ENCODE data around the gene SIRT3. TPM values are rescaled to one million over a fixed set of nuclear protein-coding genes. Genes with fewer than 3 reads are reported as not detected.
"Not testable (repeated sequence)": the region's sequence is repeated elsewhere in the genome, so short reads cannot be mapped to it uniquely, and the experiment has no call there.

Gene SIRT3
- total RNA-seq, 3 donors from 2014 or later (not counting 1 experiment from before 2014, with no cell fraction given): 20.1 to 24.2 (median 21.2) TPM

GRCh38 chr11:244376-244775, 8.2 kb upstream of the SIRT3 start:
- H3K9me3 ChIP-seq (ENCODE audit: control insufficient read depth, insufficient read depth, low read length): no peaks in the 10 kb centered on the region
- Mint-ChIP-seq H3K36me3 (peaks cover 32% of the 10 kb centered on the region), H3K27me3 (ENCODE audit: low read depth in 2 of 2) (no peaks in the 10 kb centered on the region), H3K9me3 (no peaks in the 10 kb centered on the region), H3K4me1 (peaks cover 15 to 20% of the 10 kb centered on the region in 2 donors), H3K27ac (no peak overlapping the region), H3K4me3 (no peak overlapping the region)
- intact Hi-C loops (cut with micrococcal nuclease): no loop called here
- no peak overlapping the region for H3K4me3 ChIP-seq (ENCODE audit: low read length)
- H3K36me3 ChIP-seq (ENCODE audit: control insufficient read depth, insufficient read depth, low read length): peaks cover 72% of the 10 kb centered on the region
- no peaks in the 10 kb centered on the region for H3K27me3 ChIP-seq (ENCODE audit: control insufficient read depth, insufficient read depth, low read length)
- 86% methylated on average over 2 of the region's 2 CpGs for WGBS (ENCODE audit: insufficient coverage)
- H3K27ac ChIP-seq (ENCODE audit: low read length): no peak overlapping the region
- DNase-seq (no peak), ATAC-seq (no peak)
- no peaks in the 10 kb centered on the region for H3K4me1 ChIP-seq (ENCODE audit: control insufficient read depth, insufficient read depth, low read length)
- no peak for TF ChIP-seq CTCF (IDR thresholded peaks at IDR 0.05)

DNA sequence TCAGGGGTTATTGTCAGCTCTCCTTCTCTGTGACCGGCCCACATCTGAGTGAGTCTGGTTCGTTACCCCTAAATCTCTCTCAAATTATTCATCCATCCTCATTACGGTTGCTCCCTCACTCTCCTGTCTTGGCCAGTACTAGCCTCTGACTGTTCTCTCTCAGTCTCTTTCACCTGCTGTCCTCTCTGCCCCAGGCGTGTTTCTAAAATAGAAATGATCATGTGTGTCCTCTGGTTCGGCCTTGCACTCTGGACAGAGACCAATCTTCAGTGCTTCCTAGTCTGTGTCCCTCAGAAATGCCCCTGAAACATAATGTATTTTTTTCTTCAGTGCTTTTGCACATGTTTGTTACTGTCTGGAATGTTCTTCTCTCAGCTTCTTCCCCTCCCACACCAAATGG, 5.5 kb upstream of the SIRT3 start:
- Histone ChIP-seq H3K36me3 (ENCODE audit: control insufficient read depth, insufficient read depth, low read length) (peaks cover 50% of the 10 kb centered on the region), H3K4me3 (ENCODE audit: low read length) (no peak overlapping the region), H3K9me3 (ENCODE audit: control insufficient read depth, insufficient read depth, low read length) (no peaks in the 10 kb centered on the region), H3K27me3 (ENCODE audit: control insufficient read depth, insufficient read depth, low read length) (no peaks in the 10 kb centered on the region), H3K27ac (ENCODE audit: low read length) (no peak overlapping the region), H3K4me1 (ENCODE audit: control insufficient read depth, insufficient read depth, low read length) (peaks cover 9% of the 10 kb centered on the region)
- no peak for TF ChIP-seq CTCF (IDR thresholded peaks at IDR 0.05)
- WGBS (ENCODE audit: insufficient coverage): 90% methylated on average over 5 of the region's 5 CpGs
- Mint-ChIP-seq H3K4me3 (no peak overlapping the region), H3K36me3 (peaks cover 13% of the 10 kb centered on the region), H3K27ac (peak overlapping the region in 1 of 2 donors; percentile 0), H3K27me3 (ENCODE audit: low read depth in 2 of 2) (no peaks in the 10 kb centered on the region), H3K4me1 (peaks cover 35 to 36% of the 10 kb centered on the region in 2 donors), H3K9me3 (no peaks in the 10 kb centered on the region)
- DNase-seq (no peak), ATAC-seq (no peak)
- intact Hi-C loops (cut with micrococcal nuclease): no loop called here

DNA sequence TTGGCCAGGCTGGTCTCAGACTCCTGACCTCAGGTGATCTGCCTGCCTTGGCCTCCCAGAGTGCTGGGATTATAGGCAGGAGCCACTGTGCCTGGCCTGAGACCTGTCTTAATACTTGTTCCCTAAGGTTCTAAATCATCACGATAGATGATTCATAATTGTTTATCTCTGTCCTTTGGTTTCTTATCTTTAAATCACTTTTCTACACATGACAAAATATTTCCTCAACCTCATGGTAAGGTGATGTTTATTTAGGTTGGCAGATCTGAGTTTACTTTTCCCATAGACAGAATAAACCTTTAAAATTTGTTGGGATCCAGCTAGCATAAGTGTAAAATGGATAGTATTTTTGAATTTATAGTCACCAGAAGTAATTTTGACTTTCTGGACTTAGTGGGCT, 4.2 kb upstream of the SIRT3 start:
- no peak for ATAC-seq
- H3K9me3 Mint-ChIP-seq: no peaks in the 10 kb centered on the region
- no peak for TF ChIP-seq CTCF (IDR thresholded peaks at IDR 0.05)
- peaks cover 45% of the 10 kb centered on the region in 2 donors for H3K4me1 Mint-ChIP-seq
- intact Hi-C loops (cut with micrococcal nuclease): no loop called here
- H3K4me3 Mint-ChIP-seq: no peak overlapping the region
- peaks cover 38% of the 10 kb centered on the region for H3K36me3 ChIP-seq (ENCODE audit: control insufficient read depth, insufficient read depth, low read length)
- DNase-seq: no peak
- H3K9me3 ChIP-seq (ENCODE audit: control insufficient read depth, insufficient read depth, low read length): no peaks in the 10 kb centered on the region
- H3K27me3 Mint-ChIP-seq (ENCODE audit: low read depth in 2 of 2): no peaks in the 10 kb centered on the region
- no peak overlapping the region for H3K27ac Mint-ChIP-seq
- peaks cover 15% of the 10 kb centered on the region for H3K4me1 ChIP-seq (ENCODE audit: control insufficient read depth, insufficient read depth, low read length)
- H3K27ac ChIP-seq (ENCODE audit: low read length): no peak overlapping the region
- no peak overlapping the region for H3K4me3 ChIP-seq (ENCODE audit: low read length)
- H3K36me3 Mint-ChIP-seq: peaks cover 13% of the 10 kb centered on the region
- H3K27me3 ChIP-seq (ENCODE audit: control insufficient read depth, insufficient read depth, low read length): no peaks in the 10 kb centered on the region
- WGBS (ENCODE audit: insufficient coverage): 100% methylated on average over 1 of the region's 1 CpG

GRCh38 chr11:238346-238745, 2.2 kb upstream of the SIRT3 start:
- not testable (repeated sequence) for H3K9me3 ChIP-seq (ENCODE audit: control insufficient read depth, insufficient read depth, low read length); H3K27me3 Mint-ChIP-seq (ENCODE audit: low read depth in 2 of 2); DNase-seq; H3K27ac ChIP-seq (ENCODE audit: low read length); H3K9me3 Mint-ChIP-seq; ATAC-seq; H3K27me3 ChIP-seq (ENCODE audit: control insufficient read depth, insufficient read depth, low read length); H3K4me3 ChIP-seq (ENCODE audit: low read length)
- Mint-ChIP-seq H3K36me3 (peaks cover 12% of the 10 kb centered on the region), H3K4me1 (peaks cover 47 to 50% of the 10 kb centered on the region in 2 donors), H3K4me3 (peak overlapping the region; percentile 97), H3K27ac (peak overlapping the region; percentile 98)
- whole genome bisulfite sequencing (ENCODE audit: insufficient coverage): 97% methylated on average over 7 of the region's 7 CpGs
- Histone ChIP-seq H3K36me3 (ENCODE audit: control insufficient read depth, insufficient read depth, low read length) (peaks cover 20% of the 10 kb centered on the region), H3K4me1 (ENCODE audit: control insufficient read depth, insufficient read depth, low read length) (peaks cover 20% of the 10 kb centered on the region)
- intact Hi-C loops (cut with micrococcal nuclease): loop anchor here (5.0 kb wide), 1 partner anchor 279 kb away; no protein-coding TSS in a partner anchor

Measured in natural killer cell (primary cell).